B cell (primary cell): ENCODE results near the gene BIRC2. TPM values are rescaled to one million over a fixed set of nuclear protein-coding genes. Genes with fewer than 3 reads are reported as not detected.
A peak's percentile ranks its signal among the peaks of the same experiment; 100 is the strongest.

Experiments
- ATAC-seq: fragments of 200-7000 bp; cut with Tn5 transposase; one replicate; pipeline ENCODE4 v1.10.0; 2021; ENCODE audit warnings: low read depth, mild to moderate bottlenecking, moderate number of reproducible peaks, moderate library complexity
- CTCF ChIA-PET: fragments of 350-600 bp; sonication (Branson Sonifier 250); formaldehyde crosslinking; loops from one replicate; lab custom pipeline; 2021; ENCODE audit warnings: antibody characterized with exemption, inconsistent platforms; lab: Charles Lee
- POLR2A ChIA-PET: fragments of 350-600 bp; sonication (Branson Sonifier 250); formaldehyde crosslinking; loops from one replicate; lab custom pipeline; 2021; ENCODE audit warnings: antibody characterized with exemption; lab: Charles Lee
- DNase-seq: peaks from one replicate; pipeline ENCODE4 v3.0.0; 2013
- H2AFZ ChIP-seq: 2 replicates; pipeline ENCODE4 v1.6.1; 2012; ENCODE audit warnings: mild to moderate bottlenecking, low read depth, low read length; ENCODE audit not compliant: insufficient read depth, poor library complexity, severe bottlenecking
- H3K27ac ChIP-seq, 2 donors: 1 replicate in 1 of 2; 2 replicates in 1 of 2; pipeline ENCODE4 v1.5.1; 2012 to 2013; ENCODE audit warnings: low read length in 2 of 2, mild to moderate bottlenecking in 2 of 2, moderate library complexity in 1 of 2
- H3K27me3 ChIP-seq, 4 experiments: fragments of 200-600 bp in 1 of 4; sonication (generic) in 1 of 4; replicated peaks in 1 of 4; 1 replicate in 2 of 4; 2 replicates in 2 of 4; pipeline versions ENCODE4 v1.6.1 to v1.7.0; 2013 to 2016; ENCODE audit warnings: low read length in 3 of 4, mild to moderate bottlenecking in 2 of 4, mixed read lengths in 1 of 4, moderate library complexity in 1 of 4; ENCODE audit not compliant: insufficient read depth in 4 of 4, control insufficient read depth in 3 of 4; ENCODE audit errors: control extremely low read depth in 1 of 4
- H3K36me3 ChIP-seq, 2 experiments: replicated peaks in 1 of 2; 1 replicate in 1 of 2; 2 replicates in 1 of 2; pipeline versions ENCODE4 v1.6.1 to v1.7.1; 2013; ENCODE audit warnings: low read length in 1 of 2; ENCODE audit not compliant: insufficient read depth in 2 of 2, control insufficient read depth in 1 of 2; ENCODE audit errors: control extremely low read depth in 1 of 2, extremely low read depth in 1 of 2
- H3K4me1 ChIP-seq, 2 donors: fragments of 200-600 bp in 1 of 2; sonication (generic) in 1 of 2; 1 replicate in 1 of 2; 2 replicates in 1 of 2; pipeline versions ENCODE4 v1.5.1 to v1.6.1; 2013 to 2017; ENCODE audit warnings: low read length in 2 of 2; ENCODE audit not compliant: control insufficient read depth in 2 of 2, insufficient read depth in 2 of 2
- H3K4me2 ChIP-seq: replicated peaks from 2 replicates; pipeline ENCODE3; 2012; ENCODE audit warnings: mild to moderate bottlenecking, low read depth, low read length; ENCODE audit not compliant: poor library complexity, severe bottlenecking
- H3K4me3 ChIP-seq, 5 experiments: fragments of 200-600 bp in 1 of 5; sonication (generic) in 1 of 5; 1 replicate in 3 of 5; 2 replicates in 2 of 5; pipeline versions ENCODE4 v1.5.1 to v1.7.0; 2011 to 2016; ENCODE audit warnings: low read length in 4 of 5, mild to moderate bottlenecking in 4 of 5, low read depth in 2 of 5, control low read depth in 1 of 5, moderate library complexity in 1 of 5; ENCODE audit not compliant: insufficient read depth in 1 of 5; ENCODE audit errors: control extremely low read depth in 1 of 5, extremely low read depth in 1 of 5
- H3K79me2 ChIP-seq: fragments of 200-600 bp; sonication (generic); one replicate; pipeline ENCODE4 v1.6.0; 2016; ENCODE audit warnings: low read length; ENCODE audit not compliant: control insufficient read depth, insufficient read depth
- H3K9ac ChIP-seq: fragments of 200-600 bp; sonication (generic); 2 replicates; pipeline ENCODE4 v1.6.1; 2017; ENCODE audit warnings: mild to moderate bottlenecking, low read length, moderate library complexity
- H3K9me3 ChIP-seq, 3 donors: one replicate each; pipeline versions ENCODE4 v1.6.1 to v1.7.1; 2013; ENCODE audit warnings: low read length in 2 of 3; ENCODE audit not compliant: control insufficient read depth in 2 of 3, insufficient read depth in 1 of 3; ENCODE audit errors: control extremely low read depth in 1 of 3
- H4K20me1 ChIP-seq: 2 replicates; pipeline ENCODE4 v1.6.0; 2012; ENCODE audit warnings: mild to moderate bottlenecking, low read length; ENCODE audit not compliant: insufficient read depth, control insufficient read depth, poor library complexity, severe bottlenecking
- H3K27ac Mint-ChIP-seq: one replicate; pipeline ENCODE4 v1.8.0; 2021; ENCODE audit warnings: mixed read lengths
- H3K27me3 Mint-ChIP-seq: one replicate; pipeline ENCODE4 v1.8.0; 2021; ENCODE audit warnings: mixed read lengths
- H3K4me1 Mint-ChIP-seq: one replicate; pipeline ENCODE4 v1.8.0; 2021; ENCODE audit warnings: mixed read lengths
- H3K4me3 Mint-ChIP-seq: one replicate; pipeline ENCODE4 v1.8.0; 2021; ENCODE audit warnings: mixed read lengths
- H3K9me3 Mint-ChIP-seq: one replicate; pipeline ENCODE4 v1.8.0; 2022; ENCODE audit warnings: mixed read lengths; ENCODE audit not compliant: insufficient read depth
- EZH2 ChIP-seq: IDR thresholded peaks from 2 replicates; pipeline ENCODE4 v1.6.1; 2012; ENCODE audit warnings: borderline replicate concordance, low read depth, mild to moderate bottlenecking, moderate library complexity, low read length; ENCODE audit not compliant: insufficient read depth, poor library complexity, severe bottlenecking
- WGBS: methylation state at CpG from one replicate; pipeline ENCODE4 v1.1.5; 2013; ENCODE audit warnings: missing lambda C conversion rate; ENCODE audit not compliant: insufficient coverage; 5-methylcytosine and 5-hydroxymethylcytosine counted together
- intact Hi-C: fragments of 100-400 bp; cut with micrococcal nuclease; formaldehyde crosslinking; loops from one replicate; pipeline ENCODE4 v1.10.0; 2022
- polyA plus RNA-seq: library from polyadenylated mRNA; depleted of rRNA; stranded (reverse); fragments of >200 nt; gene quantifications from 2 replicates; pipeline ENCODE4 v1.2.3, GENCODE V29; 2012
- total RNA-seq, 2 donors: library from RNA; stranded (reverse); fragments of 120-200 nt in 1 of 2; gene quantifications; 1 replicate in 1 of 2; 2 replicates in 1 of 2; pipeline versions ENCODE4 v1.2.3 to v1.2.4, GENCODE V29; 2013 to 2022
- TF ChIP-seq, protein P1 (sequence below): fragments of 200-600 bp; IDR thresholded peaks from one replicate; pipeline ENCODE4 v1.8.0; 2022; ENCODE audit warnings: antibody characterized with exemption, mild to moderate bottlenecking

The BIRC2 gene
- total and polyA plus RNA-seq, 2 donors (not counting 1 experiment from before 2014, with no cell fraction given) = 20.1 to 51.0 TPM

DNA sequence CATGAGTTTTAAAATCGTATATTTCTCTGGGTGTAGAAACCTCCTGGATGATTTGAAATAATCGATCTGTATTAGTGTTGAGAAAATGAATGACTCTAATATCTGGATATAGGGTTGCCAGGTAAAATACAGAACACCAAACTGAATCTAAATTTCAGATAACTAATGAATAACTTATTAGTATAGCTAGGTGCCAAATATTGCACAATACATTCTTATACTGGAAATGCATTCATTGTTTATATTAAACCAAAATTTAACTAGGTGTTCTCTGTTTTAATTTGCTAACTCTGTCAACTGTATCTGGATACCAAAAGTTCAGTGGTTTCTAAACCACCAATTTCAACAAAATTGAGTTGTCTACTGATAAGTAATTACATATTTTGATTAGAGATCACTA is 32.2 kb upstream of the BIRC2 start:
- peak overlapping the region; percentile 72 for H3K4me2 ChIP-seq
- ATAC-seq = no peak
- H3K27ac Mint-ChIP-seq = peak overlapping the region; percentile 80
- H4K20me1 ChIP-seq = peaks cover 23% of the 10 kb centered on the region
- peaks cover 53% of the 10 kb centered on the region for H3K4me1 Mint-ChIP-seq
- peaks cover 5 to 12% of the 10 kb centered on the region in 2 experiments for H3K36me3 ChIP-seq
- peak overlapping the region; percentile 26 for H3K9ac ChIP-seq
- H3K9me3 ChIP-seq = peaks cover 0 to 5% (median 0%) of the 10 kb centered on the region in 3 donors
- WGBS = no CpG with 5 or more reads among the region's 2 CpGs
- H3K4me1 ChIP-seq = peaks cover 54 to 57% of the 10 kb centered on the region in 2 donors
- no peak for TF ChIP-seq EZH2
- TF ChIP-seq, protein P1, sequence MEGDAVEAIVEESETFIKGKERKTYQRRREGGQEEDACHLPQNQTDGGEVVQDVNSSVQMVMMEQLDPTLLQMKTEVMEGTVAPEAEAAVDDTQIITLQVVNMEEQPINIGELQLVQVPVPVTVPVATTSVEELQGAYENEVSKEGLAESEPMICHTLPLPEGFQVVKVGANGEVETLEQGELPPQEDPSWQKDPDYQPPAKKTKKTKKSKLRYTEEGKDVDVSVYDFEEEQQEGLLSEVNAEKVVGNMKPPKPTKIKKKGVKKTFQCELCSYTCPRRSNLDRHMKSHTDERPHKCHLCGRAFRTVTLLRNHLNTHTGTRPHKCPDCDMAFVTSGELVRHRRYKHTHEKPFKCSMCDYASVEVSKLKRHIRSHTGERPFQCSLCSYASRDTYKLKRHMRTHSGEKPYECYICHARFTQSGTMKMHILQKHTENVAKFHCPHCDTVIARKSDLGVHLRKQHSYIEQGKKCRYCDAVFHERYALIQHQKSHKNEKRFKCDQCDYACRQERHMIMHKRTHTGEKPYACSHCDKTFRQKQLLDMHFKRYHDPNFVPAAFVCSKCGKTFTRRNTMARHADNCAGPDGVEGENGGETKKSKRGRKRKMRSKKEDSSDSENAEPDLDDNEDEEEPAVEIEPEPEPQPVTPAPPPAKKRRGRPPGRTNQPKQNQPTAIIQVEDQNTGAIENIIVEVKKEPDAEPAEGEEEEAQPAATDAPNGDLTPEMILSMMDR = no peak
- peak overlapping the region; percentile 96 to 98 for H3K27ac ChIP-seq
- ChIA-PET CTCF (interaction anchor here (0.7 to 17.9 kb wide), 5 partner anchors 9 to 179 kb away, joined by 3 to 588 read pairs (median 8); no protein-coding TSS in a partner anchor), POLR2A (interaction anchor here (1.3 kb wide), 1 partner anchor 9 kb away, joined by 12 read pairs; no protein-coding TSS in a partner anchor)
- no peaks in the 10 kb centered on the region for H3K9me3 Mint-ChIP-seq
- intact Hi-C loops = no loop called here
- H3K4me3 Mint-ChIP-seq = peak overlapping the region; percentile 51
- peak overlapping the region; percentile 18 for H2AFZ ChIP-seq
- no peak for DNase-seq
- peak overlapping the region in 1 of 5 experiments; percentile 8 for H3K4me3 ChIP-seq
- peaks cover 63% of the 10 kb centered on the region for H3K79me2 ChIP-seq
- H3K27me3 ChIP-seq = no peaks in the 10 kb centered on the region
- H3K27me3 Mint-ChIP-seq = no peaks in the 10 kb centered on the region

DNA sequence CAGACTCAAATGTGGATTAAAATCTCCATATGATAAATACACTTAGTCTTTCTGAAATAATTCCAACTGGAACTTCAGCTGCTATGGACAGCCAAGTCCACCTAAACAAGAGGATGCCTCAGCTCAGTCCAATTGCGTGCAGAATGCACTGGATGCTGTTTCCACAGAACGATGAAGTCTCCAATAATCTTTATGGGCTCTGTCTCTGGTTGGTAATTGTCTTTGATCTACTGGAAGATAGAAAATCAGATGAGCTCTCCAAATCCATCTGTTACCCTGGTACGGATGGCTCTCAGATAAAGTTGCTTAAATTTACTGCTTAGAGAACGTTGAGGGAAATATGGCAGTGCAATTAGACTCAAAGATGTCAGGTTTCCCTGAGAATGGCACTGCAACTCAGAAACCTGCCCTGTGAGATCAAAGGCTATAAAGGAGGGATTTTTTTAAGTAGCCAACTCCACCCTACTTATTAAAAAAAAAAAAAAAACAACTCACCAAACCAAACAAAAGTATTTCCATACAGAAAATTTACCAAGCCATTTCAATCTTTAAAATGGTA is 30.6 kb upstream of the BIRC2 start:
- TF ChIP-seq, protein P1 = no peak
- TF ChIP-seq EZH2 = no peak
- 36% methylated on average over 3 of the region's 4 CpGs for WGBS
- Histone ChIP-seq H3K4me3 (peak overlapping the region in 4 of 5 experiments; percentile 0 to 92 (median 62)), H3K27ac (peak overlapping the region; percentile 96 to 98), H4K20me1 (peaks cover 35% of the 10 kb centered on the region), H3K9me3 (no peaks in the 10 kb centered on the region), H3K79me2 (peaks cover 64% of the 10 kb centered on the region), H3K27me3 (no peaks in the 10 kb centered on the region), H3K4me1 (peaks cover 55 to 58% of the 10 kb centered on the region in 2 donors), H3K9ac (peak overlapping the region; percentile 53), H3K36me3 (peaks cover 5 to 22% of the 10 kb centered on the region in 2 experiments), H3K4me2 (peak overlapping the region; percentile 72), H2AFZ (no peak overlapping the region)
- peak overlapping the region; percentile 100 for H3K4me3 Mint-ChIP-seq
- no peaks in the 10 kb centered on the region for H3K27me3 Mint-ChIP-seq
- ChIA-PET POLR2A (interaction anchor here (0.7 to 7.6 kb wide), 5 partner anchors 8 to 73 kb away, joined by 6 to 105 read pairs (median 11); no protein-coding TSS in a partner anchor), CTCF (interaction anchor here (0.7 to 17.9 kb wide), 8 partner anchors 10 to 298 kb away, joined by 3 to 588 read pairs (median 6); no protein-coding TSS in a partner anchor)
- peak; percentile 61 for DNase-seq
- H3K9me3 Mint-ChIP-seq = no peaks in the 10 kb centered on the region
- H3K4me1 Mint-ChIP-seq = peaks cover 58% of the 10 kb centered on the region
- peak overlapping the region; percentile 96 for H3K27ac Mint-ChIP-seq
- intact Hi-C loops = no loop called here
- ATAC-seq = no peak
